Fibroblast of peridontal ligament (primary cell): ENCODE data around the gene KRTAP5-5.

Experiments used
- DNase-seq: peaks from one replicate; pipeline ENCODE4 v3.0.0-alpha.2; 2010; ENCODE audit errors: extremely low read depth

Gene KRTAP5-5

DNA sequence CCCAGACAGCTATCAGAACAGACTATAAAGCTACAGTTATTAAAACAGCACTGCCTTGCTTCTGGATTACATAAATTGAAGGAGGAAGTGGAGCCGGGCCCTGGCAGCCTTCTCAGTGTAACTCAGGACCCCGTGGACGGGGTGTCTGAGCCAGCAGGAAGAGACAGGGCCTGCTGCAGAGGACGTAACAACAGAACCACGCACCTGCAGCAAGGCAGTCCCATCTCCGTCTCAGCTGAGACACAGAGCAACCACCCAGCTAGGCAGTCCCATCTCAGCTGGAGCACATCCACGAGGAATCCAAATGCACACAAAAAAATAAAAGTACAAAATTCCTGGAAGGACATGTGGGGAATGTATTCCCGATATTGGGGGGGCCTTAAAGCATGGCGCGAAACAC lies 50.3 kb downstream of the KRTAP5-5 start:
- DNase-seq, result no peak
